ENCODE data around the gene IGFBPL1. TPM values are rescaled to one million over a fixed set of nuclear protein-coding genes. Genes with fewer than 3 reads are reported as not detected.

Gene IGFBPL1
- total and polyA plus RNA-seq, 10 of the 15 experiments (the other 5 are each of a cell fraction or from before 2014, with no cell fraction given): 0.25 TPM; not detected in 9

- no TSS peak for BruUV-seq (replicated peaks)
- FAIRE-seq (no peak), DNase-seq (ENCODE audit: low read depth, low spot score) (no peak), ATAC-seq (no peak)
- Histone ChIP-seq H3K9me3 (replicated peaks; ENCODE audit: control insufficient read depth, insufficient read depth, low read length) (peaks cover 1% of the 10 kb centered on the region; the same call in 2 of the 3 replicates), H3K79me2 (ENCODE audit: control insufficient read depth, insufficient read depth, low read length) (no peaks in the 10 kb centered on the region), H3K4me3 (no peak overlapping the region), H3K27me3 (replicated peaks in 1 of 2; ENCODE audit: control insufficient read depth in 2 of 2, insufficient read depth in 2 of 2, low read length in 1 of 2) (no peaks in the 10 kb centered on the region), H3K9ac (ENCODE audit: control insufficient read depth, insufficient read depth, low read length) (no peak overlapping the region), H3K4me1 (ENCODE audit: control insufficient read depth, insufficient read depth, low read length) (no peaks in the 10 kb centered on the region), H4K20me1 (ENCODE audit: control insufficient read depth, insufficient read depth) (no peaks in the 10 kb centered on the region), H3K36me3 (ENCODE audit: control insufficient read depth in 2 of 2, insufficient read depth in 2 of 2, low read length in 1 of 2) (no peaks in the 10 kb centered on the region), H2AFZ (ENCODE audit: control insufficient read depth, low read depth, low read length) (no peak overlapping the region), H3K4me2 (ENCODE audit: control insufficient read depth, insufficient read depth) (no peak overlapping the region), H3K27ac (ENCODE audit: control insufficient read depth, insufficient read depth) (no peak overlapping the region)
- WGBS (ENCODE audit: insufficient coverage, insufficient replicate concordance, low lambda C conversion rate, missing lambda C conversion rate): 24% methylated on average over 5 of the region's 5 CpGs
- ChIA-PET SMC1A (ENCODE audit: uncharacterized antibody, unreplicated experiment) (interaction anchor here (3.8 kb wide), 1 partner anchor 269 kb away, joined by 19 read pairs; no protein-coding TSS in a partner anchor), CTCF (interaction anchor here (1.0 to 1.5 kb wide), 2 partner anchors 9 to 10 kb away, joined by 3 to 8 read pairs; no protein-coding TSS in a partner anchor), RAD21 (ENCODE audit: unreplicated experiment) (interaction anchor here (0.8 kb wide), 1 partner anchor 37 kb away, joined by 3 read pairs; no protein-coding TSS in a partner anchor), POLR2A (interaction anchor here (1.5 kb wide), 1 partner anchor 445 kb away, joined by 3 read pairs; no protein-coding TSS in a partner anchor)
- intact Hi-C loops (cut with micrococcal nuclease; ENCODE audit: unreplicated experiment) (no loop called here), in situ Hi-C loops (cut with MboI) (no loop called here)
- TF ChIP-seq SUZ12 (IDR thresholded peaks at IDR 0.05; ENCODE audit: unreplicated experiment) (no peak), BCL11A (IDR thresholded peaks at IDR 0.05; ENCODE audit: low read depth, low read length) (no peak), YBX1 (IDR thresholded peaks at IDR 0.05) (no peak), ZNF622 (IDR thresholded peaks at IDR 0.05) (no peak), SMAD1 (IDR thresholded peaks at IDR 0.05; ENCODE audit: low read depth, partially characterized antibody) (no peak), ZNF687 (IDR thresholded peaks at IDR 0.05) (no peak), NFIC (IDR thresholded peaks at IDR 0.05; ENCODE audit: low read depth, low read length) (no peak), HDGF (IDR thresholded peaks at IDR 0.05) (no peak), TARDBP (IDR thresholded peaks at IDR 0.05; ENCODE audit: borderline replicate concordance) (no peak), ZNF24 (IDR thresholded peaks at IDR 0.05) (no peak), SREBF2 (IDR thresholded peaks at IDR 0.05; ENCODE audit: low read length) (no peak), ZZZ3 (IDR thresholded peaks at IDR 0.05; ENCODE audit: control insufficient read depth, insufficient read length, low read depth) (no peak), CHD2 (IDR thresholded peaks at IDR 0.05; ENCODE audit: borderline replicate concordance, low read depth, low read length) (no peak), LARP7 (IDR thresholded peaks at IDR 0.05) (no peak), HSF1 (IDR thresholded peaks at IDR 0.05; ENCODE audit: low read depth, low read length) (no peak), SIX5 (IDR thresholded peaks at IDR 0.05; ENCODE audit: low read depth, low read length, severe bottlenecking) (no peak)
Observed at GRCh38 chr9:38356851-38357250, 67.4 kb downstream of the IGFBPL1 start.
